ENCODE data around the gene P4HA1.

P4HA1 gene

GRCh38 chr10:73093922-73094850 is 2.5 kb downstream of the P4HA1 start:
- no peak for DNase-seq

GRCh38 chr10:73092830-73093229 is 3.8 kb downstream of the P4HA1 start:
- DNase-seq = no peak

- no peak for DNase-seq
These were observed 8.4 kb downstream of the P4HA1 start for GRCh38 chr10:73088304-73088703.

- no peak for DNase-seq
These were observed 9.8 kb downstream of the P4HA1 start for GRCh38 chr10:73086816-73087215.

- no peak for DNase-seq
These were observed 12.5 kb downstream of the P4HA1 start for GRCh38 chr10:73084209-73084608.

- no peak for DNase-seq
These were observed 13.4 kb downstream of the P4HA1 start for GRCh38 chr10:73083221-73083620.

- DNase-seq = no peak
These were observed 16.7 kb downstream of the P4HA1 start for GRCh38 chr10:73079779-73080541.

GRCh38 chr10:73076360-73077183 is 20.1 kb downstream of the P4HA1 start:
- DNase-seq = no peak

- no peak for DNase-seq
These were observed 20.8 kb downstream of the P4HA1 start for GRCh38 chr10:73075829-73076228.

- no peak for DNase-seq
These were observed 23.0 kb downstream of the P4HA1 start for GRCh38 chr10:73073627-73074026.

GRCh38 chr10:73065441-73065840 is 31.2 kb downstream of the P4HA1 start:
- no peak for DNase-seq

- no peak for DNase-seq
These were observed 34.9 kb downstream of the P4HA1 start for GRCh38 chr10:73061743-73062142.

- no peak for DNase-seq
These were observed 35.7 kb downstream of the P4HA1 start for GRCh38 chr10:73060738-73061635.

- DNase-seq = no peak
These were observed 36.5 kb downstream of the P4HA1 start for GRCh38 chr10:73060173-73060572.

- DNase-seq = no peak
These were observed 38.5 kb downstream of the P4HA1 start for GRCh38 chr10:73058057-73058591.

GRCh38 chr10:73054286-73054685 is 42.4 kb downstream of the P4HA1 start:
- DNase-seq = no peak

- DNase-seq = no peak
These were observed 43.4 kb downstream of the P4HA1 start for GRCh38 chr10:73053275-73053674.

GRCh38 chr10:73044378-73045285 is 52.0 kb downstream of the P4HA1 start:
- DNase-seq = no peak

- DNase-seq = no peak
These were observed 52.8 kb downstream of the P4HA1 start for GRCh38 chr10:73043766-73044377.

GRCh38 chr10:73043319-73043718 is 53.3 kb downstream of the P4HA1 start:
- no peak for DNase-seq

Measured in activated CD4-positive, alpha-beta T cell treated with anti-CD3 and anti-CD28 coated beads, Interleukin-2, amount 50 U/mL, for 48 hours (primary cell).